ENCODE results near the gene PSG11.

GRCh38 chr19:42965176-42965575 lies 61.1 kb downstream of the PSG11 start:
- no peak for TF ChIP-seq CTCF (conservative IDR thresholded peaks at IDR 0.05; ENCODE audit: low read length)
- TF ChIP-seq EZH2phosphoT487 (IDR thresholded peaks at IDR 0.05; ENCODE audit: borderline replicate concordance): no peak
